B cell (primary cell): ENCODE results near the gene FSHB. TPM values are rescaled to one million over a fixed set of nuclear protein-coding genes. Genes with fewer than 3 reads are reported as not detected.

Experiments
- ATAC-seq: fragments of 200-7000 bp; cut with Tn5 transposase; one replicate; pipeline ENCODE4 v1.10.0; 2021; ENCODE audit warnings: low read depth, mild to moderate bottlenecking, moderate number of reproducible peaks, moderate library complexity
- CTCF ChIA-PET: fragments of 350-600 bp; sonication (Branson Sonifier 250); formaldehyde crosslinking; loops from one replicate; lab custom pipeline; 2021; ENCODE audit warnings: antibody characterized with exemption, inconsistent platforms; lab: Charles Lee
- POLR2A ChIA-PET: fragments of 350-600 bp; sonication (Branson Sonifier 250); formaldehyde crosslinking; loops from one replicate; lab custom pipeline; 2021; ENCODE audit warnings: antibody characterized with exemption; lab: Charles Lee
- DNase-seq: peaks from one replicate; pipeline ENCODE4 v3.0.0; 2013
- H2AFZ ChIP-seq: 2 replicates; pipeline ENCODE4 v1.6.1; 2012; ENCODE audit warnings: mild to moderate bottlenecking, low read depth, low read length; ENCODE audit not compliant: insufficient read depth, poor library complexity, severe bottlenecking
- H3K27ac ChIP-seq, 2 donors: 1 replicate in 1 of 2; 2 replicates in 1 of 2; pipeline ENCODE4 v1.5.1; 2012 to 2013; ENCODE audit warnings: low read length in 2 of 2, mild to moderate bottlenecking in 2 of 2, moderate library complexity in 1 of 2
- H3K27me3 ChIP-seq, 4 experiments: fragments of 200-600 bp in 1 of 4; sonication (generic) in 1 of 4; replicated peaks in 1 of 4; 1 replicate in 2 of 4; 2 replicates in 2 of 4; pipeline versions ENCODE4 v1.6.1 to v1.7.0; 2013 to 2016; ENCODE audit warnings: low read length in 3 of 4, mild to moderate bottlenecking in 2 of 4, mixed read lengths in 1 of 4, moderate library complexity in 1 of 4; ENCODE audit not compliant: insufficient read depth in 4 of 4, control insufficient read depth in 3 of 4; ENCODE audit errors: control extremely low read depth in 1 of 4
- H3K36me3 ChIP-seq, 2 experiments: replicated peaks in 1 of 2; 1 replicate in 1 of 2; 2 replicates in 1 of 2; pipeline versions ENCODE4 v1.6.1 to v1.7.1; 2013; ENCODE audit warnings: low read length in 1 of 2; ENCODE audit not compliant: insufficient read depth in 2 of 2, control insufficient read depth in 1 of 2; ENCODE audit errors: control extremely low read depth in 1 of 2, extremely low read depth in 1 of 2
- H3K4me1 ChIP-seq, 2 donors: fragments of 200-600 bp in 1 of 2; sonication (generic) in 1 of 2; 1 replicate in 1 of 2; 2 replicates in 1 of 2; pipeline versions ENCODE4 v1.5.1 to v1.6.1; 2013 to 2017; ENCODE audit warnings: low read length in 2 of 2; ENCODE audit not compliant: control insufficient read depth in 2 of 2, insufficient read depth in 2 of 2
- H3K4me2 ChIP-seq: replicated peaks from 2 replicates; pipeline ENCODE3; 2012; ENCODE audit warnings: mild to moderate bottlenecking, low read depth, low read length; ENCODE audit not compliant: poor library complexity, severe bottlenecking
- H3K4me3 ChIP-seq, 5 experiments: fragments of 200-600 bp in 1 of 5; sonication (generic) in 1 of 5; 1 replicate in 3 of 5; 2 replicates in 2 of 5; pipeline versions ENCODE4 v1.5.1 to v1.7.0; 2011 to 2016; ENCODE audit warnings: low read length in 4 of 5, mild to moderate bottlenecking in 4 of 5, low read depth in 2 of 5, control low read depth in 1 of 5, moderate library complexity in 1 of 5; ENCODE audit not compliant: insufficient read depth in 1 of 5; ENCODE audit errors: control extremely low read depth in 1 of 5, extremely low read depth in 1 of 5
- H3K79me2 ChIP-seq: fragments of 200-600 bp; sonication (generic); one replicate; pipeline ENCODE4 v1.6.0; 2016; ENCODE audit warnings: low read length; ENCODE audit not compliant: control insufficient read depth, insufficient read depth
- H3K9ac ChIP-seq: fragments of 200-600 bp; sonication (generic); 2 replicates; pipeline ENCODE4 v1.6.1; 2017; ENCODE audit warnings: mild to moderate bottlenecking, low read length, moderate library complexity
- H3K9me3 ChIP-seq, 3 donors: one replicate each; pipeline versions ENCODE4 v1.6.1 to v1.7.1; 2013; ENCODE audit warnings: low read length in 2 of 3; ENCODE audit not compliant: control insufficient read depth in 2 of 3, insufficient read depth in 1 of 3; ENCODE audit errors: control extremely low read depth in 1 of 3
- H4K20me1 ChIP-seq: 2 replicates; pipeline ENCODE4 v1.6.0; 2012; ENCODE audit warnings: mild to moderate bottlenecking, low read length; ENCODE audit not compliant: insufficient read depth, control insufficient read depth, poor library complexity, severe bottlenecking
- H3K27ac Mint-ChIP-seq: one replicate; pipeline ENCODE4 v1.8.0; 2021; ENCODE audit warnings: mixed read lengths
- H3K27me3 Mint-ChIP-seq: one replicate; pipeline ENCODE4 v1.8.0; 2021; ENCODE audit warnings: mixed read lengths
- H3K4me1 Mint-ChIP-seq: one replicate; pipeline ENCODE4 v1.8.0; 2021; ENCODE audit warnings: mixed read lengths
- H3K4me3 Mint-ChIP-seq: one replicate; pipeline ENCODE4 v1.8.0; 2021; ENCODE audit warnings: mixed read lengths
- H3K9me3 Mint-ChIP-seq: one replicate; pipeline ENCODE4 v1.8.0; 2022; ENCODE audit warnings: mixed read lengths; ENCODE audit not compliant: insufficient read depth
- CTCF ChIP-seq: fragments of 200-600 bp; IDR thresholded peaks from one replicate; pipeline ENCODE4 v1.8.0; 2022; ENCODE audit warnings: antibody characterized with exemption, mild to moderate bottlenecking
- EZH2 ChIP-seq: IDR thresholded peaks from 2 replicates; pipeline ENCODE4 v1.6.1; 2012; ENCODE audit warnings: borderline replicate concordance, low read depth, mild to moderate bottlenecking, moderate library complexity, low read length; ENCODE audit not compliant: insufficient read depth, poor library complexity, severe bottlenecking
- WGBS: methylation state at CpG from one replicate; pipeline ENCODE4 v1.1.5; 2013; ENCODE audit warnings: missing lambda C conversion rate; ENCODE audit not compliant: insufficient coverage; 5-methylcytosine and 5-hydroxymethylcytosine counted together
- intact Hi-C: fragments of 100-400 bp; cut with micrococcal nuclease; formaldehyde crosslinking; loops from one replicate; pipeline ENCODE4 v1.10.0; 2022
- polyA plus RNA-seq: library from polyadenylated mRNA; depleted of rRNA; stranded (reverse); fragments of >200 nt; gene quantifications from 2 replicates; pipeline ENCODE4 v1.2.3, GENCODE V29; 2012
- total RNA-seq, 2 donors: library from RNA; stranded (reverse); fragments of 120-200 nt in 1 of 2; gene quantifications; 1 replicate in 1 of 2; 2 replicates in 1 of 2; pipeline versions ENCODE4 v1.2.3 to v1.2.4, GENCODE V29; 2013 to 2022

The FSHB gene
- total and polyA plus RNA-seq, 2 donors (not counting 1 experiment from before 2014, with no cell fraction given), result not detected

DNA sequence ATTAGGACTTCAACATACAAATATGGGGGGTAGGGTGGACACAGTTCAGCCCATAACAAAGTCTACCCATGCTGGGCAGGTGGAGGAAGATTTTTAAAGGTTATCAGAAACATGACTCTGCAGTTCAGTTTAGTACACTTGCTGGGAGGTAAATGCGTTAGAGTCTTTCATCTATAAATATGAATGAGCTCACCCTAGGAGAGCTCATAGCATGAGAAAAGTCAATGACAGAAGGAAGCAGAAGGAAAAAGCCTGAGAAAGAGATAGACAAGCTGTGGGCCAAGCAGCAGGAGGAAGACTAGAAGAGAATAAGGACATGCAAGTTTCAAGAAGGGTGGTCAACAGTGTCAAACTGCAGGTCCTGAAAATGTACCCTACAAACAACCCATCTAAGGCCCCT, 27.0 kb upstream of the FSHB start:
- DNase-seq (no peak), ATAC-seq (no peak)
- intact Hi-C loops, result no loop called here
- Mint-ChIP-seq H3K27me3 (peaks cover 4% of the 10 kb centered on the region), H3K9me3 (peaks cover 3% of the 10 kb centered on the region), H3K4me1 (peaks cover 16% of the 10 kb centered on the region), H3K4me3 (no peak overlapping the region), H3K27ac (no peak overlapping the region)
- no peak for TF ChIP-seq EZH2
- no peak for TF ChIP-seq CTCF
- POLR2A ChIA-PET, result no interaction called here
- Histone ChIP-seq H3K4me3 (no peak overlapping the region), H3K36me3 (no peaks in the 10 kb centered on the region), H4K20me1 (no peaks in the 10 kb centered on the region), H3K27me3 (no peaks in the 10 kb centered on the region), H3K9ac (no peak overlapping the region), H3K27ac (no peak overlapping the region), H3K4me2 (no peak overlapping the region), H3K9me3 (peaks cover 0 to 1% (median 0%) of the 10 kb centered on the region in 3 donors), H3K4me1 (peaks cover 4 to 16% of the 10 kb centered on the region in 2 donors), H3K79me2 (no peaks in the 10 kb centered on the region), H2AFZ (no peak overlapping the region)
- CTCF ChIA-PET, result interaction anchor here (0.8 to 1.0 kb wide), 2 partner anchors 8 to 11 kb away, joined by 3 to 4 read pairs; no protein-coding TSS in a partner anchor
- 50% methylated on average over 1 of the region's 1 CpG for WGBS

GRCh38 chr11:30206249-30206996, 24.4 kb upstream of the FSHB start:
- TF ChIP-seq EZH2 (no peak), CTCF (no peak)
- no peaks in the 10 kb centered on the region for H3K9me3 Mint-ChIP-seq
- Histone ChIP-seq H3K36me3 (no peaks in the 10 kb centered on the region), H3K27me3 (no peaks in the 10 kb centered on the region), H3K4me3 (peak overlapping the region in 2 of 5 experiments; percentile 39 to 40), H4K20me1 (no peaks in the 10 kb centered on the region), H2AFZ (peak overlapping the region; percentile 35), H3K4me2 (peak overlapping the region; percentile 53), H3K9me3 (no peaks in the 10 kb centered on the region), H3K79me2 (no peaks in the 10 kb centered on the region), H3K9ac (peak overlapping the region; percentile 30), H3K4me1 (peaks cover 4 to 16% of the 10 kb centered on the region in 2 donors), H3K27ac (peak overlapping the region; percentile 34 to 73)
- H3K4me3 Mint-ChIP-seq, result peak overlapping the region; percentile 64
- peak; percentile 64 for ATAC-seq
- POLR2A ChIA-PET, result no interaction called here
- WGBS, result no CpG with 5 or more reads among the region's 5 CpGs
- no peaks in the 10 kb centered on the region for H3K27me3 Mint-ChIP-seq
- peak overlapping the region; percentile 78 for H3K27ac Mint-ChIP-seq
- peaks cover 16% of the 10 kb centered on the region for H3K4me1 Mint-ChIP-seq
- intact Hi-C loops, result no loop called here
- peak; percentile 21 for DNase-seq
- CTCF ChIA-PET, result interaction anchor here (0.6 to 3.8 kb wide), 2 partner anchors 10 to 15 kb away, joined by 3 to 19 read pairs; no protein-coding TSS in a partner anchor
